ENCODE measurements around the gene CARMIL3. TPM values are rescaled to one million over a fixed set of nuclear protein-coding genes. Genes with fewer than 3 reads are reported as not detected.

Gene CARMIL3
- total and polyA plus RNA-seq, 2 of the 8 experiments (the other 6 are each of a cell fraction or from before 2014, with no cell fraction given): 6.0 to 9.0 TPM

GRCh38 chr14:24079491-24080141 lies 27.8 kb downstream of the CARMIL3 start:
- peak in 1 of 2 experiments; percentile 54 for DNase-seq (ENCODE audit: low read depth in 1 of 2, low spot score in 2 of 2)
- 74% methylated on average over 9 of the region's 9 CpGs; no CpG with 5 or more reads in 1 of the 2 experiments for WGBS, 2 experiments (ENCODE audit: extremely low coverage in 1 of 2, insufficient coverage in 1 of 2, insufficient read length in 1 of 2, insufficient replicate concordance in 2 of 2, low coverage in 1 of 2, low lambda C conversion rate in 2 of 2, missing lambda C conversion rate in 1 of 2)

More at GRCh38 chr14:24079491-24080141, 27.8 kb downstream of the CARMIL3 start:
- TF ChIP-seq SP2 (IDR thresholded peaks at IDR 0.05; ENCODE audit: low read length): no peak
- TF ChIP-seq SIN3A (conservative IDR thresholded peaks at IDR 0.05 in 1 of 2, IDR thresholded peaks at IDR 0.05 in 1 of 2; ENCODE audit: low read depth in 1 of 2, low read length in 2 of 2): 0 out of 4 replicates have a peak, but pooled peaks of 1 of the 2 experiments have one; percentile 44
- TF ChIP-seq EP300 (IDR thresholded peaks at IDR 0.05; ENCODE audit: borderline replicate concordance in 1 of 2, low read depth in 2 of 2, low read length in 2 of 2): peak in 1 of 2 experiments; percentile 93; a peak in 1 of 3 replicates
- H3K36me3 ChIP-seq (ENCODE audit: control insufficient read depth in 2 of 4, insufficient read depth in 4 of 4, low read length in 3 of 4): no peaks in the 10 kb centered on the region
- POLR2A ChIA-PET (ENCODE audit: partially characterized antibody): interaction anchor here (0.6 to 27.2 kb wide), 14 partner anchors 10 to 1199 kb away, joined by 3 to 626 read pairs (median 5); partner anchors contain the start of genes CARMIL3, CPNE6, EMC9 and NRL
- peaks cover 0 to 18% (median 12%) of the 10 kb centered on the region in 4 experiments; a peak in 6 of 7 replicates for H3K4me1 ChIP-seq (replicated peaks in 1 of 4; ENCODE audit: control insufficient read depth in 3 of 4, insufficient read depth in 4 of 4, low read length in 3 of 4)
- H2BK120ac ChIP-seq (replicated peaks; ENCODE audit: low read depth, low read length): no peak overlapping the region
- no peak overlapping the region for H2BK5ac ChIP-seq (ENCODE audit: low read depth, low read length)
- no peak overlapping the region for H2AFZ ChIP-seq (ENCODE audit: low read length)
- no peak overlapping the region for H4K8ac ChIP-seq (ENCODE audit: extremely low read depth, insufficient read depth, low read length)
- H2BK12ac ChIP-seq (ENCODE audit: low read depth, low read length): no peak overlapping the region
- H3K4ac ChIP-seq (replicated peaks; ENCODE audit: insufficient read length, low read depth, low read length): no peak overlapping the region
- peak; percentile 45 for FAIRE-seq
- H4K20me1 ChIP-seq (replicated peaks in 1 of 2; ENCODE audit: control insufficient read depth in 1 of 2, insufficient read depth in 2 of 2, low read length in 2 of 2): no peaks in the 10 kb centered on the region
- no peak overlapping the region for H3K27ac ChIP-seq (ENCODE audit: low read depth, low read length)
- no peak overlapping the region for H2BK20ac ChIP-seq (ENCODE audit: low read length)
- peaks cover 11% of the 10 kb centered on the region; the same call in 1 of the 2 replicates for H3K23me2 ChIP-seq (ENCODE audit: low read depth, low read length)
- no peak overlapping the region for H2BK15ac ChIP-seq (ENCODE audit: low read length)
- H3K79me2 ChIP-seq (ENCODE audit: control insufficient read depth in 1 of 2, insufficient read depth in 2 of 2, low read length in 2 of 2): no peaks in the 10 kb centered on the region
- CTCF ChIA-PET (ENCODE audit: partially characterized antibody): interaction anchor here (0.7 to 23.8 kb wide), 15 partner anchors 10 to 862 kb away, joined by 3 to 316 read pairs (median 6); partner anchors contain the start of genes DHRS4 and PCK2
- no peak overlapping the region for H3K14ac ChIP-seq (ENCODE audit: insufficient read length)
- no peak overlapping the region for H3K18ac ChIP-seq (ENCODE audit: extremely low read depth, low read length)
- no peak overlapping the region for H2AK5ac ChIP-seq (ENCODE audit: low read depth, low read length)
- H4K5ac ChIP-seq (ENCODE audit: insufficient read length, low read depth, low read length): no peak overlapping the region
- H3K79me1 ChIP-seq (ENCODE audit: low read depth, low read length): no peaks in the 10 kb centered on the region
- peaks cover 0 to 10% (median 7%) of the 10 kb centered on the region in 4 experiments; a peak in 5 of 7 replicates for H3K27me3 ChIP-seq (replicated peaks in 1 of 4; ENCODE audit: control insufficient read depth in 3 of 4, extremely low read depth in 1 of 4, insufficient read depth in 3 of 4, low read length in 3 of 4)
- H3K23ac ChIP-seq (ENCODE audit: insufficient read length): no peak overlapping the region
- H3K9me3 ChIP-seq (ENCODE audit: insufficient read depth in 2 of 2, low read depth in 1 of 2, low read length in 1 of 2): no peaks in the 10 kb centered on the region
- no peak overlapping the region for H3K9ac ChIP-seq (replicated peaks in 1 of 4; ENCODE audit: extremely low read depth in 1 of 4, low read depth in 3 of 4, low read length in 3 of 4)
- no peak overlapping the region for H3K56ac ChIP-seq (replicated peaks; ENCODE audit: insufficient read length, low read depth, low read length)
- H3K4me2 ChIP-seq (ENCODE audit: insufficient read depth in 1 of 2, low read depth in 2 of 2, low read length in 2 of 2): peak overlapping the region; percentile 25 to 75; a peak in 3 of 4 replicates
- H3K4me3 ChIP-seq (ENCODE audit: extremely low read depth in 1 of 4, insufficient read depth in 2 of 4, low read depth in 3 of 4, low read length in 4 of 4): no peak overlapping the region; a peak in 1 of 8 replicates
- H4K91ac ChIP-seq (replicated peaks; ENCODE audit: insufficient read length, low read length): no peak overlapping the region

All from H1 (cell line).